ENCODE measurements around the gene TXNRD1. TPM values are rescaled to one million over a fixed set of nuclear protein-coding genes. Genes with fewer than 3 reads are reported as not detected.

The TXNRD1 gene
- total RNA-seq, 4 donors from 2014 or later, result 23.4 to 43.2 (median 35.6) TPM

GRCh38 chr12:104220931-104221330 is 5.4 kb downstream of the TXNRD1 start:
- 93 to 98% methylated on average over 6 of the region's 6 CpGs for WGBS, 2 donors
- no peak for DNase-seq (ENCODE audit: low spot score in 2 of 2)
- no peak for TF ChIP-seq CTCF (IDR thresholded peaks at IDR 0.05)
- TF ChIP-seq POLR2A (IDR thresholded peaks at IDR 0.05), result no peak
- intact Hi-C loops (cut with DNase I; ENCODE audit: low total_unique reads), result no loop called here
- H3K4me3 ChIP-seq (ENCODE audit: low read depth, poor library complexity, severe bottlenecking), result no peak overlapping the region

GRCh38 chr12:104222976-104223375 is 7.4 kb downstream of the TXNRD1 start:
- TF ChIP-seq CTCF (IDR thresholded peaks at IDR 0.05) (no peak), POLR2A (IDR thresholded peaks at IDR 0.05) (no peak)
- H3K4me3 ChIP-seq (ENCODE audit: low read depth, poor library complexity, severe bottlenecking), result no peak overlapping the region
- no peak for DNase-seq (ENCODE audit: low spot score in 2 of 2)
- intact Hi-C loops (cut with DNase I; ENCODE audit: low total_unique reads), result no loop called here
- 70 to 75% methylated on average over 1 of the region's 1 CpG for WGBS, 2 donors

GRCh38 chr12:104223712-104224111 is 8.1 kb downstream of the TXNRD1 start:
- H3K4me3 ChIP-seq (ENCODE audit: low read depth, poor library complexity, severe bottlenecking), result no peak overlapping the region
- intact Hi-C loops (cut with DNase I; ENCODE audit: low total_unique reads), result no loop called here
- DNase-seq (ENCODE audit: low spot score in 2 of 2), result no peak
- TF ChIP-seq POLR2A (IDR thresholded peaks at IDR 0.05) (no peak), CTCF (IDR thresholded peaks at IDR 0.05) (no peak)
- 60 to 77% methylated on average over 2 of the region's 2 CpGs for WGBS, 2 donors

- intact Hi-C loops (cut with DNase I; ENCODE audit: low total_unique reads), result no loop called here
- no peak overlapping the region for H3K4me3 ChIP-seq (ENCODE audit: low read depth, poor library complexity, severe bottlenecking)
- WGBS, 2 donors, result 55 to 58% methylated on average over 3 of the region's 3 CpGs
- no peak for DNase-seq (ENCODE audit: low spot score in 2 of 2)
- no peak for TF ChIP-seq CTCF (IDR thresholded peaks at IDR 0.05)
- no peak for TF ChIP-seq POLR2A (IDR thresholded peaks at IDR 0.05)
Observed at GRCh38 chr12:104226672-104227071, 11.1 kb downstream of the TXNRD1 start.

- no peak for TF ChIP-seq POLR2A (IDR thresholded peaks at IDR 0.05)
- TF ChIP-seq CTCF (IDR thresholded peaks at IDR 0.05), result no peak
- 77 to 80% methylated on average over 8 of the region's 8 CpGs for WGBS, 2 donors
- intact Hi-C loops (cut with DNase I; ENCODE audit: low total_unique reads), result no loop called here
- DNase-seq (ENCODE audit: low spot score in 2 of 2), result no peak
- no peak overlapping the region for H3K4me3 ChIP-seq (ENCODE audit: low read depth, poor library complexity, severe bottlenecking)
Observed at GRCh38 chr12:104230304-104231095, 14.9 kb downstream of the TXNRD1 start.

All from lower leg skin (tissue), 4 donors.